Activated effector memory CD4-positive, alpha-beta T cell treated with anti-CD3 and anti-CD28 coated beads, Interleukin-2, amount 50 U/mL, for 16 hours (primary cell): ENCODE data around the gene ARMC9.
"Not testable (repeated sequence)": the region's sequence is repeated elsewhere in the genome, so short reads cannot be mapped to it uniquely, and the experiment has no call there.

Source experiments
- DNase-seq: peaks from one replicate; pipeline ENCODE4 v3.0.0-alpha.2; 2020

ARMC9 gene, protein sequence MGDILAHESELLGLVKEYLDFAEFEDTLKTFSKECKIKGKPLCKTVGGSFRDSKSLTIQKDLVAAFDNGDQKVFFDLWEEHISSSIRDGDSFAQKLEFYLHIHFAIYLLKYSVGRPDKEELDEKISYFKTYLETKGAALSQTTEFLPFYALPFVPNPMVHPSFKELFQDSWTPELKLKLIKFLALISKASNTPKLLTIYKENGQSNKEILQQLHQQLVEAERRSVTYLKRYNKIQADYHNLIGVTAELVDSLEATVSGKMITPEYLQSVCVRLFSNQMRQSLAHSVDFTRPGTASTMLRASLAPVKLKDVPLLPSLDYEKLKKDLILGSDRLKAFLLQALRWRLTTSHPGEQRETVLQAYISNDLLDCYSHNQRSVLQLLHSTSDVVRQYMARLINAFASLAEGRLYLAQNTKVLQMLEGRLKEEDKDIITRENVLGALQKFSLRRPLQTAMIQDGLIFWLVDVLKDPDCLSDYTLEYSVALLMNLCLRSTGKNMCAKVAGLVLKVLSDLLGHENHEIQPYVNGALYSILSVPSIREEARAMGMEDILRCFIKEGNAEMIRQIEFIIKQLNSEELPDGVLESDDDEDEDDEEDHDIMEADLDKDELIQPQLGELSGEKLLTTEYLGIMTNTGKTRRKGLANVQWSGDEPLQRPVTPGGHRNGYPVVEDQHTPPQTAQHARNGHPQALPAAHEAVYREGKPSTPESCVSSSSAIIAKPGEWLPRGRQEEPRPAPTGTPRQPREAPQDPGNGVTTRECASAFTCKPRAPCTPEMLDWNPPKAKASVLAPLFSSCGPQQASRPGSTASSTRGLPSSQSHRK

DNA sequence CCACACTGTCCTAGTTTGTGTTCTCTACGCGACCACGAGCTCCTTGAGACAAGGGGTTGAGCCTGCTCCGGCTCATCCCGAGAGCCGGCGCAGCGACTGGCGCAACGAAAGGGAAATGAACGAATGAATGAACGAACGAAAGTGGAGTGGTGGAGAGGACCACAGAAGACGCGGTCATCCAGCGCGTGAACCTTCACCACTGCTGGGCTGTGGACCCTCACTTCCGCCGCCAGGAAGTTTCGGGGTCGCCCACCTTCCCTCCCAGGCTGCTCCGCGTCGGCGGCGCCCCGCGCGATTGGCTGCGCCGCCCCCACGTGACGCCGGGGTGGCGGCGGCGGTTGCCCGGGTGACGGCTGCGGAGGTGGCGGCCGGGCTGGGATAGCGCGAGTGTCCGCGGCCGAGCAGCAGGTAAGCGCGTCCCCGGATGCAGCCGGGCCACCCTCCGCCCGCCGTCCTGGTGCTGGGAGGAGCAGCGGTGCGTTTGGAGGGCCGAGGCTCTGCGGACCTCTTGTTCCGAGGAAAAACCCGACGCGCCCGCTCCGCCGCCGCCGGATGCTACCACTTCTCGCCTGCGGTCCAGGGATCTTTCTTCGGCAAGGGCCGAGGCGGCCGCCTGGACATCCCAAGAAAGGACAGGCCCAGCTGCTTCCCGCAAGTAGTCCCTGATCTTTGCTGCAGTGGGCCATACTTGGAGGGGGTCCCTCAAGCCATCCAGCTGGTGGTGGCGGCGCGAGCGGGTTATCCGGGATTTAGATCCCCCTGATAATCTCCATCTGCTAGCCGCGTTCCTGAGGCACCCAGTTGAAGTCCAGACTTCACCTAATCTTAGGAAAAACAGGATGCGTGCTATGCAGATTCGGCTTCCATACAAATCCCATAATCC lies at the start of gene ARMC9:
ARMC9 (plus strand) TSS at position 341 of the 883 bp plus-strand sequence. CDS start 7,608 bp downstream, outside the sequence.
- peak; percentile 91 for DNase-seq

DNA sequence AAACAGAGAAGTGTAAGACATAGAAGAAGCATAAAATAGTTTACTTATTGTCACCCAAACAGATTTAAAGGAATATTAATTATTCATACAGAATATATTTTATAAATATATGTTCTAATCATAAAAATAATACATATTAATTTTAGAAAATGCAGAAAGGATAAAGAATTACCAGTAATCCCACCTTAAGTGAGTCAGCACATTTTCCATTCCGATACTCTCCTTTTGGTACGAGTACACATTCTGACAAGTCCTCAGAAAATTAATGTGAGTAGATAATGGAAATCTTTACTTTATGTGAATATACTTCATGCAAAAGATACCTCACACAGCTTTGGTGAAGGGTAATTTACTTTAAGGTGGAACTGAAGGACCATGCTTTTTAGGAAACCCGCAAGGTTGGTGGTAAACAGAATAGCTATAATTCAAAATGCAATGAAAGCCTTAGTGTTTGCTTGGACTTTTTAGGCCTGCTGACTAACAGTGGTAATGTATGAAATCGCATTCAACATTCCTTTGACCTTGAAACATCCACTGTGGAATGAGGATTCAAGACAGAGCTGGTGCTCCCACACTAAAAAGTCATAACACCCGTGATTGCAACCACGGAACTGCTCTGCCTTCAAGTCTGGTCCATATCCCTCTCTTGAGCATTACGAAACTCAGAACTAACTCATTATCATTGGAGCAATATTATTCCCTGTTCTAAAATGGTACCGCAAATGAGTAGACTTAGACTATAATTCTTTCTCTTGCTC lies 45.5 kb upstream of the ARMC9 start:
- no peak for DNase-seq

DNA sequence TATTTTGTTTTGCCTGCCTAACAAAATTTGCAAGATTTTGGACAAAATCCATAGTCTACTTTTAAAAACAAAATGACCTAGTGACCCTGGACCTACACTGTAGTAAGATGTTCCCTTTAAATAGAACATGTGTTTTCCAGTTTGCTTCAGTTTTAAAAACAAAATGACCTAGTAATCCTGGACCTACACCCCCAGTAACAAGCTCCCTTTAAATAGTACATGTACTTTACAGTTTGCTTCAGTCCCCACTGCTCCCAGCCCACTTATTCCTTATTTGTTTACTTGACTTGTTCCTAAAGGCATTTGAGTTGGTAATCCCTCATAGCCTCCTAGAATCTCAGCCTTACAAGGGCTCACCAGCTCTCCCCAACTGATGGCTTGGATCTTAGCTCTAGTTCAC lies 39.1 kb upstream of the ARMC9 start:
- DNase-seq: no peak

DNA sequence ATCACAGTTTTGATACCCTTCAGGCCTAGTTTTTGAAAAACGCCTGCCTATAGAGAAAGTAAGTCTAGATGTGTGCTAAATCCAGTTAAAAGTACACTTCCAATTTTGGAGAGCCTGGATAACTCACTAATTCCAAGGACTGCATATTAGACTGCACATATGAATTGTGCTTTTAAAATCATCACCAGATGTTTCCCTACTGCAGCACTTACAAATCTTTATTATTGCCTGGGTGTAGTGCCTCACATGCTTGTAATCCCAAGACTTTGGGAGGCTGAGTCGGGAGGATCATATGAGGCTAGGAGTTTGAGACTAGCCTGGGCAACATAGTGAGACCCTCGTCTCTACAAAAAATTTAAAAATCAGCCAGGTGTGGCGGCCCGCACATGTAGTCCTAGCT lies 37.7 kb upstream of the ARMC9 start:
- DNase-seq: no peak

DNA sequence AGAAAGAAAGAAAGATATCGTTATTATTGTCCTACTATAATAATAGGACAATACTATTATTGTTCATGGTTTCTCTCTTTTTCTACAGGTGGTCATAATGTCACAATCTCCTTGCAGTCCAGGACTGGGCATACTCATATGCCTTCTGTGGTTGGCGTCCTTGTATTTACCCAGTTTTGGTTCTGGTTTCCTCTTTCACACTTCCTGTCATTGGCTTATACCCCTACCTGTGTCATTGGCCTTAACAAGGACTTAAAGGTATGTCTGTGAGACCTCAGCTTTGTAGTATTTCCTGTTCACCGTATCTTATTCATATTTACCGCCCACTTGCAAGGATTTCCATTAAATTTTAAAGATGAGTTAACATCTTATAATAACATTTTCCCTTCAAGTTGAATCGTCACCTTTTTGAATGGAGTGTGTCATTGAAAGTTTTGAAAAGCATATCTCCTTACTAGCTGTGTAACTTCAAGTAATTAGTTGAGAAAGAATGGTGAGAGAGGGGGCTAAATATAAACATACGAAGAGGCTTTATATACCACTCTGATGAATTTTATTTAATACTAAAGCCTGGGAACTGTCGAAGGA lies 37.1 kb upstream of the ARMC9 start:
- no peak for DNase-seq

DNA sequence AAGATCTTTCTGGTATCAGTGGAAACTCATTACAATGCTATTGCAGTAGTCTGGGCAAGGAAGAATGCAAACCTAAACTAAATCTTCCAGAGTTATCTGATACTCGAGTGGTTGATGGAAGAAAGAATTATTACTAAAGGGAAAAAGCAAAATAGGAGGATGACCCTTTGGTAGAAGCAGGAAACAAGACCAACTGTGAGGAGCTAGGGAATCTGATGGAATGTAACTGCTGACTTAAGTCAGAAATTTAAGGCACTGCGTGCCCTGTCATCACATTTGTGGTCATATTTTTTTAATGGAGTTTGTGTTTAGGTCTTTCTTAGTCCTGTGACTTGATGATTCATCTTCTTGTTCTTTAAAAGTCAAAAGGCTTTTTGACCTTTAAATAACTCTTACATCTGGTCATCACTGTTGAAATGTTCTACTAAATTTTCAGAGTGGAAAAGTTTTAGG lies 36.5 kb upstream of the ARMC9 start:
- no peak for DNase-seq

DNA sequence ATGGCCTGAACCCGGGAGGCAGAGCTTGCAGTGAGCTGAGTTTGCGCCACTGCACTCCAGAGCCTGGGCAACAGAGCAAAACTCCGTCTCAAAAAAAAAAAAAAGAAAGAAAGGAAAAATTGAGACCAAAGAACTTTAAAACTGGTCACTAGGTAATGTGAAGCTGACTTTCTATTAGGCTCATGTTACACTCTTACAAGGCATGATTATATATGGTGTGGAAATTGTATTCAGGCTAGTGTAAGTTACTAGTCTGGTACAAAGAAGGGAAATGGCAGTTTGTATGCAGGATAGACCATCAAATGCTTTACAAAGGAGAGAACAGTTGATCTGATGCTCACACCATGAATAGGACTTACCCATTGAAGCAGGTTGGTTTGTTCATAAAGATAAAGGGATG lies 35.4 kb upstream of the ARMC9 start:
- no peak for DNase-seq

DNA sequence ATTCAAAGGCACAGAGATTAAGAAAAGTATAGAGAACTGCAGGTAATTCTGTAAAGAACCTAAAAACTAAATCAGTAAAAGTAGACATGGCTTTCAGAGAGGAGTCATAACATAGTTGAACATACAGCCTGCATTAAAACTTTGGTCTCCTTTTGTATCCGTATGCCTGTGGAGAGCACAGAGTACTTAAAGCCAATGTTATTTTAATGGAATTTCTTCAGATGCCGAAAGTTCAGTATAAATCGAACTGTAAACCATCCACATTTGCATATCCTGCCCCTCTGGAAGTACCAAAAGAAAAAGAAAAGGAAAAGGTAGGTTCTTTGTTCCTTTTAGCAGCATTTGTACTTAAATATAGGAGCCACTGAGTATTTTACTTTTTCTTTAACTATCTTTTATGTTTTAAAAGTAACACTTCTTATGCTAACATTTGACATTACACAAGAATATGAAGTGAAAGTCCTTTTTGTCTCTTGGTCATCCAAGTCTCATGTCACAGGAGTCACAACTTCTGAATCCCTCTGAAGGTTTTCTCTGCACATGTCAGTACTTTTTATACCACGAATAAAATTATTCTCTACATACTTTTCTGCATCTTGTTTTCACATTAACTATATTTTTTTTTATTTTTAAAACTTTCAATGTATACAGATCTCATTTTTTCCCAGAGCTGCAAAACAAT lies 34.9 kb upstream of the ARMC9 start:
- DNase-seq: no peak

DNA sequence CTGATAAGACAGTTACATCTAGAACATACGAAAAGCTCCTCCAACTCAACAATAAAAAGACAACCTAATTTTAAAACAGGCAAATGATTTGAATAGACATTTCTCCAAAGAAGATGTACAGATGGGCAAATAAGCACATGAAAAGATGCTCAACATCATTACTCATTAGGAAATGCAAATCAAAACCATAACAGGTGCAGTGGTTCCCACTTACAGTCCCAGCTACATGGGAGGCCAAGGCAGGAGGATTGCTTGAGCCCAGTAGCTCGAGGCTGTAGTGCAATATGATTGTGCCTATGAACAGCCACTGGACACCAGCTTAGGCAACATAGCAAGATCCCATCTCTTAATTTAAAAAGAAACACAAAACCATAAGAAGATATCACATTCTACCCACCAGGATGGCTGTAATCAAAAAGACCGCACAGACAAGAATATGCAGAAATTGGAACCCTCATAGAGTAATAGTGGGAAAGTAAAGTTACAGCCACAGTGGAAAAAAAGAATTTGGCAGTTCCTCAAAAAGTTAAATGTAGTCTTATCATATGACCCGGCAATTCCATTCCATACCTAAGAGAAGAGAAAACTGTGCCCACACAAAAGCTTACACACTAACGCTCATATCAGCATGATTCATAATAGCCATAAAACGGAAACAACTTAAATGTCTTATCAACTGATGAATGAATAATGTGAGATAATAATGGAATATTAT lies 30.5 kb upstream of the ARMC9 start:
- no peak for DNase-seq

DNA sequence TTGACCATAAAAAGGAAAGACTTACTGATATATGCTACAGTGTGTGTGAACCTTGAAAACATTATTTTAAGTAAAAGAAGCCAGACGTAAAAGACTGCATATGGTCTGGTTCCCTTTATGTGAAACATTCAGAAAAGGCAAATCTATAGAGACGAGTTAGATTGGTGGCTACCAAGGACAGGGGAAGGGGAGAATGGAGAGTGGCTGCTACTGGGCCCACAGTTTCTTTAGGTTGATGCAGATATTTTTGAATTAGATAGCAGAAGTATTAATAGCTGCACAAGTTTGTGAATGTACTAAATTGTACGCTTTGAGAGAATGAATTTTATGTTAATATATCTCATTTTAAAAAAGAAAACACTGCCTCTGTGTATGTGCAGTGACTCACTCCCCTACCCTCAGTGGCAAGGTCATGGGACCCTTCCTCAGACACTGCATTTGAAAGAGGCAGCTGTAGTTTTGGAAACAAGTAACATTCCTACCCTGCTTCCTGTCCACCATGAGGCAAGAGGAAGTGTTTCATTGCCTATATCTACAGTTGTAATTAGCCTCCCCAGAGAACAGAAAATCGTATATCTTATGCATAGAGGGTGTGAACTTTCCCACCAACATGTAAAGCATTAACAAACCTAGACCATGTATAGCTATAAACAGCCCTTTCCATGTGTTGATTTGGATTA lies 29.8 kb upstream of the ARMC9 start:
- no peak for DNase-seq

DNA sequence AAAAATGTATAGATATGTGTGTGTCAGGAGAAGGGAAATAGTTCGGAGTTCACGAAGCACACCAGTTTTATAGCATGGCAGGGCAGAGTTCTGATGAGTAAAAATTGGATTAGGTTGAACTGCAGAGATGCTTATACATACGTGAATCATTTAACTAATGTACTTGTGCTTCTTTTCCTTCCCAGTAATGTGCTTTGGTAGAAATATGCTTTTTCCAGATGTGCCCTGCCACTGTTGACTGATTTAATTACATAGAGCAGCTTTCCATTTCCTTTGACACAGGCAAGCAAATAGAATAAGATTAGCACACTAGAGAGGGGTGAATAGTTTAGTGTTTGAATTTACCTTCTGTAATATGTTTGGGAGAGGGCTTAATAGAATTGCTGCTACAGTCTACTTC lies 28.9 kb upstream of the ARMC9 start:
- DNase-seq: no peak

DNA sequence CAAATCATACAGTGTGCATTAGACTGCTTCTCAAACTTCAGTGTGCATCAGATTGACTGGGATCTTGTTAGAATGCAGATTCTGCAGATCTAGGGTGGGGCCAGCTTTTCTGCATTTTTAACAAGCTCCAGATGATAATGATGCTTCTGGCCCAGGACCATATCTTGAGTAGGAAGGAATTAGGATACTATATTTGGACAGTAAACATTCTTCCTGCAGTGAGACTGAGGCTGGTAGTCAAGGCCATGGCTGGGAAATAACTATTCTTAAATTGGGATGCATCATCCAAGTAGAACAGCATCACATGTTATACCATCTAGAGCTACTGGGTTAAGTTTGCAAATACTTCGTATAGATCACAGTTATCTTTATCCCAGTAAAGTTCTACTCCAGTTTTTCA lies 28.4 kb upstream of the ARMC9 start:
- DNase-seq: no peak

DNA sequence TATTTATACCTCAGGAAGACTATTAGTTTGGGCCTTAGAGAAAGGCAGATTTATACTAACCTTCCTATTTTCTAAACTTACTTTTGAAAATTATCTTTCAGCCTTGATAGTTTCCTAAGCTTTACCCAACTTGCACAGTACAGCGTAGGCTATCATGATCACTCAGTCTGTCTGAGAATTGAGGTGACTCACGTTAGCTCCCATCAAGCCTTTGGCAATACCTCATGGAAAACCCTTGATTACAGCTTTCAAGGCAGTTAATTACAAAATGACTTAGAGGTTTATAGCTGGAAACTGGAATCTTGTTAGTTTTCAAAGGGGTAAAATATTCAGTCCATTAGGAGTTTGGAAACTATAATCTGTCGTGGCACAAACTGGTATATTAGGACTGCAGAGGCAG lies 26.4 kb upstream of the ARMC9 start:
- no peak for DNase-seq

DNA sequence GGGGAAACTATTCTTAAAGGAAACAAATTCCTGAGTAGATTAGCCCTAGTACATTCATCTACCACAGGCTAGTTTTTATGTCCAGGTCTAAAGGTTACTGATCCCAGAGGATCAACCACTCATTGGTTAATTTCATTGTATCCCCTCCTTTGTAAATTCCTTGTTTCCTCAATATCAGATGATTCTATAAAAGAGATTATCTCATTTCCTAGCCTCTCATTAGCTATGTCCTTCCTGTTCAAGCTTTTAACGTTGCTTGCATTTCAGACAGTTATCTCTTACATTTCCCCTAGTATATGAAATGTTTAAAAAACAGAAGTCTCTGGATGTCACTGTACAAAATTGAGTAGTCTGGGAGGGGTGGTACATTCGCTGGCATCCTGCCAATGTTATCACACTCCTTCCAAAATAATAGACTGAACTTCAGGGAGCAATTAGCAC lies 24.2 kb upstream of the ARMC9 start:
- DNase-seq: no peak

DNA sequence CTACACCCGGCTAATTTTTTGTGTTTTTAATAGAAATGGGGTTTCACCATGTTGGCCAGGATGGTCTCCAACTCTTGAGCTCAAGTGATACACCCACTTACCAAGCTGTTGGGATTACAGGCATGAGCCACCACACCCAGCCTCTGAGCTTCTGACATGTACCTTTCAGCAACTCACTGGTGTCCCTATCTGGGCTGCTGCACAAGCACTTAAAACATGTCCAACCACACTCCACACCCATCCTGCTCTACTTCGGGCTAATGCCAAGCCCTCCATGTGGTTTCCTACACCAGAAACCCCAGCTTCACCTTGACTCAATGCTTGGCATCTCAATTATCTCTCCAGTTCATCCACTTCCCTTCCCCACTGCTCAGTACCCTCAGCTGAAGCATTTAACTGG lies 22.4 kb upstream of the ARMC9 start:
- no peak for DNase-seq

DNA sequence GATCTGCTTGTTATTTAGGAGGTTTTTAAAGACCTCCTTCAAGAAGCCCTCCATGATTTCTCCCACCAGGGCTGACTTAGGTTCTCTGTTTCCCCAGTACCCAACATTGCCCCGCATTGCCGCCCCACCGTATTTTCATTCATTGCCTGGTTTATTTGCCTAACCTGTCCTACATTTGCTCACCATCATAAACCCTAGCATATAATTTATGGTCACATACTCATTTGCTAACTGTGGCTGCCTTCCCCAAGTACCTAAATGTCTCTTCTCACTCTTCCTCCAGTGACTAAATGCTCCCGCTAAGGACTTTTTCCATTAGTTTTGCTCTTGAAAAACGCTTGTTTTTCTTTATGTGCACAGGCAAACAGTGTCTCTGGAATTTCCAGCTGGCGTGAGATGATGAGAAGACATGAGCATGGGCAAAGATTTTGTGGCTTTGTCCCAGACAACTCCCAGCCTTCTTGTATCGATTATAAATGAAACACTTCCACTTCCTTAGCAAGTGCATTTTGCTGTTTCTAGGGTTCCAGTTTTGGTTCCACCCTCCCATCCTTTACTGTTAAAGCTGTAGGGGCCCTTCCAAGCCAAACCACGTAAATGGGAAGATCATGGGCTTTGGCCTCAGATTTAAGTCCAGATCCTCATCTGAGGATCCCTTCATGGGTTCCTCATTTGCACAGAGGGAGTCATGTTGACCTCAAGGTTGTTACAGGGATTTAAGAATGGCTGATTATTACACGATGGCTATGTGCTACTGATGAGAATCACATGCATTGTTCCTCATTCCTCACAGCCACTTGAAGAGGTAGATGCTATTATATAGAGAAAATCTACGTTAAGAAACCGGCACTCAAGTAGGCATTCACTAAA lies 21.0 kb upstream of the ARMC9 start:
- no peak for DNase-seq

DNA sequence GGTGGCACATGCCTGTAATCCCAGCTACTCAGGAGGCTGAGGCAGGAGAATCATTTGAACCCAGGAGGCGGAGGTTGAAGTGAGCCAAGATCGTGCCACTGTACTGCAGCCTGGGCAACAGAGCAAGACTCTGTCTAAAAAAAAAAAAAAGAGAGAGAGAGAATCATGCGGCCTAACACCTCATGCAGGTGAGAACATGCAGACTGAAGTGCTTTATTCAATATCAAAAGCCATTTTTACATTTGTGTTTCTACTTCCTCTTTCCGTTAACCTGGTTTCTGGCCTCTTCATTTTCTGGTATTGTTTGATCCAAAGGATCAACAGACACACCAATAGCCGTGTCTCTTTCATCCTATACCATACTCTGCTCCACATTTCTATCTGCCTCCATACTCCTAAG lies 19.6 kb upstream of the ARMC9 start:
- DNase-seq: not testable (repeated sequence)

DNA sequence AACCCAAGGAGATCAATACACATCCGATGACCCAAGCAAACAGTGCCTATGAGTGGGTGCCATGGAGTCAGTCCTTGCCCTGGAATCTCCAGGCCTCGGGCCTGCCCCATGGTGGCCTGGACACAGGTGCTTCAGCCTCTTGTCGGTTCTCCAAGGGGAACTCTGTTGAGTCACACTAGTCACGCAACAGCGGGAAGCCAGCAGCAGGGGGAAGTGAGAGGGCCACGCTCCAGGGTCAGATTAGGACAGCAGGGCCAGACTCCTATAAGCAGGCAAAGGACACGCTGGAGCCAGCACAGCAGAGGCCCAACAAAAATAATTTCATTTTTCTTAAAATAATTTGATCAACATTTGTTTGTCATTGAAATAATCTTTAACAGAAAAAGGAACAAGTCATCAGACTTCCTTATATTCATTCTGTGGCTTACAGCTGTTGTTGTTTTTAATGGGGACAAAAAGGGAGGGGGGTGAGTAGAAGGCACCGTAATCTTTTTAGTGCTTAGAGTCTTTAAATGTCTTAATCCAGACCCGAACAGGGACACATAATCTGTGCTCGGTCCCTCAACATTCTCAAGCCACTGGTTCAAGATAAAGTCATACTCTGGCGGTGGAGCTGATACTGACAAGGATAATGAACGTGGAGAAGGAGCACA lies 16.4 kb upstream of the ARMC9 start:
- no peak for DNase-seq
